ENCODE results near the gene HP.

The HP gene

GRCh38 chr16:72092832-72093447 is 38.6 kb downstream of the HP start:
- peak; percentile 2 to 8 for DNase-seq

GRCh38 chr16:72093448-72094265 is 39.4 kb downstream of the HP start, which contains the start of the genes DHX38 and TXNL4B:
TSS of gene DHX38 (plus strand) at chr16:72093847. CDS start at chr16:72096158, 2,311 bp downstream.
TSS of gene TXNL4B (minus strand) at chr16:72093620. CDS start at chr16:72090749, 2,871 bp downstream.
- peak; percentile 96 to 97 for DNase-seq

GRCh38 chr16:72094266-72094610 is 39.9 kb downstream of the HP start:
- DNase-seq: no peak

- DNase-seq: no peak
These were observed 44.6 kb downstream of the HP start for GRCh38 chr16:72098936-72099335.

- peak; percentile 16 to 60 for DNase-seq
These were observed 45.1 kb downstream of the HP start for GRCh38 chr16:72099377-72099818.

- no peak for DNase-seq
These were observed 46.9 kb downstream of the HP start for GRCh38 chr16:72101195-72101594.

GRCh38 chr16:72104905-72105304 is 50.6 kb downstream of the HP start:
- DNase-seq: no peak

GRCh38 chr16:72105978-72106377 is 51.7 kb downstream of the HP start:
- no peak for DNase-seq

GRCh38 chr16:72107371-72107770 is 53.1 kb downstream of the HP start:
- DNase-seq: no peak

GRCh38 chr16:72108353-72109102 is 54.2 kb downstream of the HP start:
- no peak for DNase-seq

- DNase-seq: no peak
These were observed 55.0 kb downstream of the HP start for GRCh38 chr16:72109300-72109699.

- DNase-seq: no peak
These were observed 55.7 kb downstream of the HP start for GRCh38 chr16:72109966-72110530.
